ENCODE results near the gene DOCK10. TPM values are rescaled to one million over a fixed set of nuclear protein-coding genes. Genes with fewer than 3 reads are reported as not detected.
A peak's percentile ranks its signal among the peaks of the same experiment; 100 is the strongest.

DOCK10 gene
- total and polyA plus RNA-seq, 2 donors (not counting 1 experiment from before 2014, with no cell fraction given), result 49.5 to 139 TPM

DNA sequence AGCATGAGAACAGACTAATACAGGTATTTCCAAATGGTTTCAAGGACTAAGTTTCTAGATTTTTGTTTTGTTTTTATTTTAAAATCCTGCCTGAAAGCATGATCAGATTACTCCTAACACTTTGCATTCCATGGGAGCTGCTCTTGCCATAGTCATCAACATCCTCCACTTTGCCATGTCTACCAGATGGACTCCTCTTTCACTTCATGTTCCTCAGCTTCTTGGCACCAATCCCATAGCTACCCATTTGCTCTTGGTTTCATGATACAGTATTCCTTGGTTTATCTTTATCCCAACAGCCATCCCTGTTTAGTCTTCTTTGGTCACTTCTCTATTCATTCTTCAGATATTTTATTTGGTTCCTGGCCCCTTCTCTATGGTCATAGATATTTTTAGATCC lies 171.9 kb downstream of the DOCK10 start:
- H3K27ac Mint-ChIP-seq, result peak overlapping the region; percentile 69
- ChIA-PET POLR2A (no interaction called here), CTCF (interaction anchor here (0.6 to 2.3 kb wide), 2 partner anchors 132 to 790 kb away, joined by 3 to 10 read pairs; no protein-coding TSS in a partner anchor)
- H3K4me1 Mint-ChIP-seq, result peaks cover 11% of the 10 kb centered on the region
- no peaks in the 10 kb centered on the region for H3K27me3 ChIP-seq (replicated peaks in 1 of 4; ENCODE audit: control extremely low read depth in 1 of 4, control insufficient read depth in 3 of 4, insufficient read depth in 4 of 4, low read length in 3 of 4)
- DNase-seq (no peak), ATAC-seq (ENCODE audit: low read depth) (no peak)
- no peaks in the 10 kb centered on the region for H3K9me3 Mint-ChIP-seq (ENCODE audit: insufficient read depth)
- no peaks in the 10 kb centered on the region for H3K27me3 Mint-ChIP-seq
- H3K27ac ChIP-seq (ENCODE audit: low read length in 2 of 2), result no peak overlapping the region
- H3K4me2 ChIP-seq (replicated peaks; ENCODE audit: low read depth, low read length, poor library complexity, severe bottlenecking), result no peak overlapping the region
- H3K4me1 ChIP-seq (ENCODE audit: control insufficient read depth in 2 of 2, insufficient read depth in 2 of 2, low read length in 2 of 2), result peaks cover 9% of the 10 kb centered on the region in 2 donors
- H3K79me2 ChIP-seq (ENCODE audit: control insufficient read depth, insufficient read depth, low read length), result peaks cover 7% of the 10 kb centered on the region
- H3K4me3 Mint-ChIP-seq, result no peak overlapping the region
- H4K20me1 ChIP-seq (ENCODE audit: control insufficient read depth, insufficient read depth, low read length, poor library complexity, severe bottlenecking), result no peaks in the 10 kb centered on the region
- intact Hi-C loops (cut with micrococcal nuclease), result no loop called here
- peaks cover 7 to 70% of the 10 kb centered on the region in 2 experiments for H3K36me3 ChIP-seq (replicated peaks in 1 of 2; ENCODE audit: control extremely low read depth in 1 of 2, control insufficient read depth in 1 of 2, extremely low read depth in 1 of 2, insufficient read depth in 2 of 2, low read length in 1 of 2)
- TF ChIP-seq EZH2 (IDR thresholded peaks at IDR 0.05; ENCODE audit: borderline replicate concordance, insufficient read depth, low read depth, low read length, poor library complexity, severe bottlenecking), result no peak
- TF ChIP-seq, protein P1, sequence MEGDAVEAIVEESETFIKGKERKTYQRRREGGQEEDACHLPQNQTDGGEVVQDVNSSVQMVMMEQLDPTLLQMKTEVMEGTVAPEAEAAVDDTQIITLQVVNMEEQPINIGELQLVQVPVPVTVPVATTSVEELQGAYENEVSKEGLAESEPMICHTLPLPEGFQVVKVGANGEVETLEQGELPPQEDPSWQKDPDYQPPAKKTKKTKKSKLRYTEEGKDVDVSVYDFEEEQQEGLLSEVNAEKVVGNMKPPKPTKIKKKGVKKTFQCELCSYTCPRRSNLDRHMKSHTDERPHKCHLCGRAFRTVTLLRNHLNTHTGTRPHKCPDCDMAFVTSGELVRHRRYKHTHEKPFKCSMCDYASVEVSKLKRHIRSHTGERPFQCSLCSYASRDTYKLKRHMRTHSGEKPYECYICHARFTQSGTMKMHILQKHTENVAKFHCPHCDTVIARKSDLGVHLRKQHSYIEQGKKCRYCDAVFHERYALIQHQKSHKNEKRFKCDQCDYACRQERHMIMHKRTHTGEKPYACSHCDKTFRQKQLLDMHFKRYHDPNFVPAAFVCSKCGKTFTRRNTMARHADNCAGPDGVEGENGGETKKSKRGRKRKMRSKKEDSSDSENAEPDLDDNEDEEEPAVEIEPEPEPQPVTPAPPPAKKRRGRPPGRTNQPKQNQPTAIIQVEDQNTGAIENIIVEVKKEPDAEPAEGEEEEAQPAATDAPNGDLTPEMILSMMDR (IDR thresholded peaks at IDR 0.05), result no peak
- H3K9ac ChIP-seq (ENCODE audit: low read length), result no peak overlapping the region
- no peak overlapping the region for H2AFZ ChIP-seq (ENCODE audit: insufficient read depth, low read depth, low read length, poor library complexity, severe bottlenecking)
- H3K9me3 ChIP-seq (ENCODE audit: control extremely low read depth in 1 of 3, control insufficient read depth in 2 of 3, insufficient read depth in 1 of 3, low read length in 2 of 3), result no peaks in the 10 kb centered on the region
- no peak overlapping the region for H3K4me3 ChIP-seq (ENCODE audit: control extremely low read depth in 1 of 5, extremely low read depth in 1 of 5, insufficient read depth in 1 of 5, low read depth in 2 of 5, low read length in 4 of 5)

DNA sequence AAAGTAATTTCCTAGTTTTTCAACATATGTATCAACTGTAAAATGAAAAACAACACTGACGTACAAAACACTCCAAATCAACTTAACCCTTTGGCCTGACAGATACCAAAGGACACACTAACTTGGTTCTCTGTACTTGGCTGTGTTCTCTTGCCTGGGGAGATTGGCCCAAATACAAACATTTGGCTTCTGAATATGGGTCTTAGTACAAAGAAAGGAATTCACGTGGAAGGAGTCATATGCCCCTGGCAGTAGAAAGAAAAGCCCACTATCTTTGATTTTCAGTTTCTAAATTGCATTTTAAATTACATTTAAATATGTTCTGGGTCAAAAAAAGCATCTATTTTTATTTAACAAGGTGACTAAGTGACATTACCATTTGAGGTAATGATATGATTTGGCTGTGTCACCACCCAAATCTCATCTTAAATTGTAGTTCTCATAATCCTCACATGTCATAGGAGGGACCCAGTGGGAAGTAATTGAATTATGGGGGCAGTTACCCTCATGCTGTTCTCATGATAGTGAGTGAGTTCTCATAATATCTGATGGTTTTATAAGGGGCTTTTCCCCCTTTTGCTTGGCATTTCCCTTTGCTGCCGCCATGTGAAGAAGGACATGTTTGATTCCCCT lies 172.6 kb downstream of the DOCK10 start:
- ChIA-PET POLR2A (no interaction called here), CTCF (interaction anchor here (2.3 kb wide), 1 partner anchor 132 kb away, joined by 10 read pairs; no protein-coding TSS in a partner anchor)
- DNase-seq (no peak), ATAC-seq (ENCODE audit: low read depth) (no peak)
- H3K36me3 ChIP-seq (replicated peaks in 1 of 2; ENCODE audit: control extremely low read depth in 1 of 2, control insufficient read depth in 1 of 2, extremely low read depth in 1 of 2, insufficient read depth in 2 of 2, low read length in 1 of 2), result peaks cover 6 to 74% of the 10 kb centered on the region in 2 experiments
- intact Hi-C loops (cut with micrococcal nuclease), result no loop called here
- Mint-ChIP-seq H3K27ac (no peak overlapping the region), H3K4me3 (no peak overlapping the region), H3K9me3 (ENCODE audit: insufficient read depth) (no peaks in the 10 kb centered on the region), H3K27me3 (no peaks in the 10 kb centered on the region), H3K4me1 (peaks cover 5% of the 10 kb centered on the region)
- H3K4me3 ChIP-seq (ENCODE audit: control extremely low read depth in 1 of 5, extremely low read depth in 1 of 5, insufficient read depth in 1 of 5, low read depth in 2 of 5, low read length in 4 of 5), result no peak overlapping the region
- TF ChIP-seq, protein P1 (IDR thresholded peaks at IDR 0.05), result no peak
- no peak for TF ChIP-seq EZH2 (IDR thresholded peaks at IDR 0.05; ENCODE audit: borderline replicate concordance, insufficient read depth, low read depth, low read length, poor library complexity, severe bottlenecking)
- H3K9me3 ChIP-seq (ENCODE audit: control extremely low read depth in 1 of 3, control insufficient read depth in 2 of 3, insufficient read depth in 1 of 3, low read length in 2 of 3), result no peaks in the 10 kb centered on the region
- no CpG with 5 or more reads among the region's 3 CpGs for whole genome bisulfite sequencing (ENCODE audit: insufficient coverage)
- no peak overlapping the region for H3K9ac ChIP-seq (ENCODE audit: low read length)
- peaks cover 7% of the 10 kb centered on the region for H3K79me2 ChIP-seq (ENCODE audit: control insufficient read depth, insufficient read depth, low read length)
- H4K20me1 ChIP-seq (ENCODE audit: control insufficient read depth, insufficient read depth, low read length, poor library complexity, severe bottlenecking), result no peaks in the 10 kb centered on the region
- no peaks in the 10 kb centered on the region for H3K27me3 ChIP-seq (replicated peaks in 1 of 4; ENCODE audit: control extremely low read depth in 1 of 4, control insufficient read depth in 3 of 4, insufficient read depth in 4 of 4, low read length in 3 of 4)
- H3K27ac ChIP-seq (ENCODE audit: low read length in 2 of 2), result no peak overlapping the region
- no peak overlapping the region for H2AFZ ChIP-seq (ENCODE audit: insufficient read depth, low read depth, low read length, poor library complexity, severe bottlenecking)
- H3K4me1 ChIP-seq (ENCODE audit: control insufficient read depth in 2 of 2, insufficient read depth in 2 of 2, low read length in 2 of 2), result peaks cover 3% of the 10 kb centered on the region in 2 donors
- no peak overlapping the region for H3K4me2 ChIP-seq (replicated peaks; ENCODE audit: low read depth, low read length, poor library complexity, severe bottlenecking)
